Sciatic nerve (tissue), 2 donors: Measurements from ENCODE around the gene MUC21. TPM values are rescaled to one million over a fixed set of nuclear protein-coding genes. Genes with fewer than 3 reads are reported as not detected.
A peak's percentile ranks its signal among the peaks of the same experiment; 100 is the strongest.

ENCODE experiments used
- ATAC-seq: fragments of 200-7000 bp; cut with Tn5 transposase; one replicate; pipeline ENCODE4 v1.9.1; 2020; ENCODE audit warnings: mild to moderate bottlenecking, moderate library complexity
- DNase-seq: peaks from one replicate; pipeline ENCODE4 v3.0.0-alpha.2; 2020; ENCODE audit warnings: low spot score
- intact Hi-C: fragments of 100-400 bp; cut with DNase I; formaldehyde crosslinking; loops from one replicate; pipeline ENCODE4 v1.14.2; 2022
- total RNA-seq: library from RNA; stranded (reverse); fragmentation: NEBNext Ultra II Directional; extraction: Animal tissue kit (Norgen Biotek cat#: 25700); gene quantifications from one replicate; pipeline ENCODE4 v1.2.1, GENCODE V29; 2021
- donor health status: DM: no; HTN: no; CAD: no.
- donor health status: DM: no; HTN: no; CAD: no.

The MUC21 gene
- total RNA-seq = 0.18 TPM

- DNase-seq (no peak), ATAC-seq (no peak)
Measured at GRCh38 chr6:30983439-30983838, at the start of gene MUC21. Gene MUC21, plus strand, starts transcription at chr6:30983718. Its CDS starts 241 bp downstream, at chr6:30983959.

GRCh38 chr6:30935018-30935417 lies 48.5 kb upstream of the MUC21 start:
- ATAC-seq (no peak), DNase-seq (no peak)
- intact Hi-C loops = loop anchor here (10.0 kb wide), 1 partner anchor 130 kb away; no protein-coding TSS in a partner anchor

More at GRCh38 chr6:30983439-30983838, at the start of gene MUC21:
- intact Hi-C loops = no loop called here

- intact Hi-C loops = loop anchor here (10.0 kb wide), 1 partner anchor 128 kb away; no protein-coding TSS in a partner anchor
- ATAC-seq (no peak), DNase-seq (no peak)
Measured at GRCh38 chr6:30937265-30937664, 46.3 kb upstream of the MUC21 start.

GRCh38 chr6:30938730-30939129 lies 44.8 kb upstream of the MUC21 start:
- intact Hi-C loops = loop anchor here (10.0 kb wide), 1 partner anchor 126 kb away; no protein-coding TSS in a partner anchor
- DNase-seq = no peak
- ATAC-seq = no peak

- DNase-seq (no peak), ATAC-seq (no peak)
- intact Hi-C loops = loop anchor here (10.0 kb wide), 1 partner anchor 125 kb away; no protein-coding TSS in a partner anchor
Measured at GRCh38 chr6:30939473-30939872, 44.0 kb upstream of the MUC21 start.

- no peak for ATAC-seq
- no peak for DNase-seq
- intact Hi-C loops = no loop called here
Measured at GRCh38 chr6:30940361-30940986, 43.0 kb upstream of the MUC21 start, which contains the start of gene MUCL3. Gene MUCL3, plus strand, starts transcription at chr6:30940973. Its CDS starts 27 bp downstream, at chr6:30941000.

- peak; percentile 89 for DNase-seq
- ATAC-seq = peak; percentile 85
- intact Hi-C loops = no loop called here
Measured at GRCh38 chr6:30942338-30943060, 41.0 kb upstream of the MUC21 start.

GRCh38 chr6:30944051-30944450 lies 39.5 kb upstream of the MUC21 start:
- intact Hi-C loops = no loop called here
- no peak for ATAC-seq

GRCh38 chr6:30945281-30945680 lies 38.2 kb upstream of the MUC21 start:
- DNase-seq = no peak

More at GRCh38 chr6:30944051-30944450, 39.5 kb upstream of the MUC21 start:
- no peak for DNase-seq

GRCh38 chr6:30947231-30947630 lies 36.3 kb upstream of the MUC21 start:
- intact Hi-C loops = no loop called here
- ATAC-seq = peak; percentile 38
- no peak for DNase-seq

More at GRCh38 chr6:30945281-30945680, 38.2 kb upstream of the MUC21 start:
- no peak for ATAC-seq
- intact Hi-C loops = no loop called here

GRCh38 chr6:30948811-30949210 lies 34.7 kb upstream of the MUC21 start:
- ATAC-seq (no peak), DNase-seq (no peak)
- intact Hi-C loops = no loop called here

- no peak for DNase-seq
- no peak for ATAC-seq
- intact Hi-C loops = no loop called here
Measured at GRCh38 chr6:30951907-30952469, 31.5 kb upstream of the MUC21 start.

- intact Hi-C loops = no loop called here
- peak; percentile 53 for ATAC-seq
- DNase-seq = no peak
Measured at GRCh38 chr6:30954631-30955366, 28.7 kb upstream of the MUC21 start.

GRCh38 chr6:30955367-30956042 lies 28.0 kb upstream of the MUC21 start:
- intact Hi-C loops = no loop called here
- DNase-seq (peak; percentile 80), ATAC-seq (peak; percentile 93)

- DNase-seq (no peak), ATAC-seq (no peak)
- intact Hi-C loops = no loop called here
Measured at GRCh38 chr6:30957716-30958115, 25.8 kb upstream of the MUC21 start.

- DNase-seq (no peak), ATAC-seq (peak; percentile 28)
- intact Hi-C loops = no loop called here
Measured at GRCh38 chr6:30960907-30961673, 22.4 kb upstream of the MUC21 start.

- intact Hi-C loops = no loop called here
- DNase-seq = no peak
- ATAC-seq = no peak
Measured at GRCh38 chr6:30962716-30963115, 20.8 kb upstream of the MUC21 start.

- ATAC-seq = no peak
- DNase-seq = no peak
- intact Hi-C loops = no loop called here
Measured at GRCh38 chr6:30963641-30964040, 19.9 kb upstream of the MUC21 start.
